ENCODE results near the gene EPHA6. TPM values are rescaled to one million over a fixed set of nuclear protein-coding genes. Genes with fewer than 3 reads are reported as not detected.

Gene EPHA6
- total RNA-seq, 1 experiment from 2014 or later: 1.1 TPM

DNA sequence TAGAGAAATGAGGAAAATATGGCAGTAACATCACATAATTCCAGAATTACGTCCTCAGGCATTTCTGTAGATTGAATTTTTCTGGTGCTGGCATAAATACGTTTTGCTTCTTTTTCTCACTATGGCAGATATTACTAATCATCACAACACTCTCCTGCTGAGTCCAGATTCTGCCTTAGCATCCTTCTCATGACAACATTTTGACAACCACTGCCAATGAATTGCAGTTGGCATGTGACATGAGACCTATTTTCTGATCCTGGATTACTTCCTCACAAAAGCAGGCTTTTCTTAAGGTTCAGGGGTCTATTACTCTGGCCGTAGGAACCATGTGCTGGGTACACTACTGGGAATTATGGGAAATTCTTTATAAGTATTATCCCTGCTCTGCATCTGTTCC is 927.6 kb downstream of the EPHA6 start:
- no peak for DNase-seq
- no peak overlapping the region for H3K4me3 Mint-ChIP-seq (ENCODE audit: low read depth, unreplicated experiment)
- no peaks in the 10 kb centered on the region for H3K36me3 Mint-ChIP-seq (ENCODE audit: insufficient read depth, unreplicated experiment)
- no peaks in the 10 kb centered on the region for H3K9me3 Mint-ChIP-seq (ENCODE audit: low read depth, unreplicated experiment)
- no peak overlapping the region for H3K27ac Mint-ChIP-seq (ENCODE audit: unreplicated experiment)
- CTCF ChIA-PET: no interaction called here
- intact Hi-C loops (cut with micrococcal nuclease; ENCODE audit: unreplicated experiment): no loop called here
- no peaks in the 10 kb centered on the region for H3K4me1 Mint-ChIP-seq (ENCODE audit: low read depth, unreplicated experiment)
- H3K27me3 Mint-ChIP-seq (ENCODE audit: unreplicated experiment): no peaks in the 10 kb centered on the region
- no TSS peak for BruUV-seq (replicated peaks)
- TF ChIP-seq, protein P1, sequence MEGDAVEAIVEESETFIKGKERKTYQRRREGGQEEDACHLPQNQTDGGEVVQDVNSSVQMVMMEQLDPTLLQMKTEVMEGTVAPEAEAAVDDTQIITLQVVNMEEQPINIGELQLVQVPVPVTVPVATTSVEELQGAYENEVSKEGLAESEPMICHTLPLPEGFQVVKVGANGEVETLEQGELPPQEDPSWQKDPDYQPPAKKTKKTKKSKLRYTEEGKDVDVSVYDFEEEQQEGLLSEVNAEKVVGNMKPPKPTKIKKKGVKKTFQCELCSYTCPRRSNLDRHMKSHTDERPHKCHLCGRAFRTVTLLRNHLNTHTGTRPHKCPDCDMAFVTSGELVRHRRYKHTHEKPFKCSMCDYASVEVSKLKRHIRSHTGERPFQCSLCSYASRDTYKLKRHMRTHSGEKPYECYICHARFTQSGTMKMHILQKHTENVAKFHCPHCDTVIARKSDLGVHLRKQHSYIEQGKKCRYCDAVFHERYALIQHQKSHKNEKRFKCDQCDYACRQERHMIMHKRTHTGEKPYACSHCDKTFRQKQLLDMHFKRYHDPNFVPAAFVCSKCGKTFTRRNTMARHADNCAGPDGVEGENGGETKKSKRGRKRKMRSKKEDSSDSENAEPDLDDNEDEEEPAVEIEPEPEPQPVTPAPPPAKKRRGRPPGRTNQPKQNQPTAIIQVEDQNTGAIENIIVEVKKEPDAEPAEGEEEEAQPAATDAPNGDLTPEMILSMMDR (IDR thresholded peaks at IDR 0.05; ENCODE audit: unreplicated experiment): no peak

DNA sequence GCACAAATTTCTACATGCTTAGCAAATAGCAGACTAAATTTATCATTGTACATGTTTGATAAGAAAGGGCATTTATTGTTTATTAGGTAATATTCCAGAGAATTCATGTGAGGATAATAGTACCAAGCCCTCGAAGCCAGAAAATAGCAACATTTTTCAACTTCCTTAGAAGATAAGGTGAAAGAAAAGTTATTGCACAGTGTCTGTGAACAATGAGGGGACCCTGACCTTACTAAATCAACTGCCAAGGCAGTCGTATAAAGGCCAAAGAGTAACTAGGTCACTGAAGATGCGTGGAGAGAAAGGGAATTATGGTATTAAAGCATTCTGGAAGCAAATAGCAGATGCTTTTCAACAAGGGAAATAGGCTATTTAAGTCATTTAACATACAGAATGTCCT is 929.9 kb downstream of the EPHA6 start:
- DNase-seq: no peak
- intact Hi-C loops (cut with micrococcal nuclease; ENCODE audit: unreplicated experiment): no loop called here

GRCh38 chr3:97763586-97764406 is 949.4 kb downstream of the EPHA6 start:
- intact Hi-C loops (cut with micrococcal nuclease; ENCODE audit: unreplicated experiment): no loop called here
- no TSS peak for BruUV-seq (replicated peaks)
- no peak for DNase-seq
- TF ChIP-seq, protein P1 (IDR thresholded peaks at IDR 0.05; ENCODE audit: unreplicated experiment): no peak
- H3K27ac Mint-ChIP-seq (ENCODE audit: unreplicated experiment): peak overlapping the region; percentile 65
- no peaks in the 10 kb centered on the region for H3K9me3 Mint-ChIP-seq (ENCODE audit: low read depth, unreplicated experiment)
- CTCF ChIA-PET: interaction anchor here (0.7 kb wide), 1 partner anchor 804 kb away, joined by 7 read pairs; no protein-coding TSS in a partner anchor
- peaks cover 14% of the 10 kb centered on the region for H3K36me3 Mint-ChIP-seq (ENCODE audit: insufficient read depth, unreplicated experiment)
- peak overlapping the region; percentile 87 for H3K4me3 Mint-ChIP-seq (ENCODE audit: low read depth, unreplicated experiment)
- peaks cover 8% of the 10 kb centered on the region for H3K4me1 Mint-ChIP-seq (ENCODE audit: low read depth, unreplicated experiment)
- no peaks in the 10 kb centered on the region for H3K27me3 Mint-ChIP-seq (ENCODE audit: unreplicated experiment)

More for the DNA sequence above, 929.9 kb downstream of the EPHA6 start:
- no peaks in the 10 kb centered on the region for H3K27me3 Mint-ChIP-seq (ENCODE audit: unreplicated experiment)
- H3K27ac Mint-ChIP-seq (ENCODE audit: unreplicated experiment): no peak overlapping the region
- H3K36me3 Mint-ChIP-seq (ENCODE audit: insufficient read depth, unreplicated experiment): no peaks in the 10 kb centered on the region
- CTCF ChIA-PET: no interaction called here
- TF ChIP-seq, protein P1 (IDR thresholded peaks at IDR 0.05; ENCODE audit: unreplicated experiment): no peak
- no peak overlapping the region for H3K4me3 Mint-ChIP-seq (ENCODE audit: low read depth, unreplicated experiment)
- no peaks in the 10 kb centered on the region for H3K4me1 Mint-ChIP-seq (ENCODE audit: low read depth, unreplicated experiment)
- H3K9me3 Mint-ChIP-seq (ENCODE audit: low read depth, unreplicated experiment): no peaks in the 10 kb centered on the region
- no TSS peak for BruUV-seq (replicated peaks)

- H3K27me3 Mint-ChIP-seq (ENCODE audit: unreplicated experiment): no peaks in the 10 kb centered on the region
- intact Hi-C loops (cut with micrococcal nuclease; ENCODE audit: unreplicated experiment): no loop called here
- TF ChIP-seq, protein P1 (IDR thresholded peaks at IDR 0.05; ENCODE audit: unreplicated experiment): no peak
- CTCF ChIA-PET: interaction anchor here (1.1 to 1.3 kb wide), 2 partner anchors 23 to 45 kb away, joined by 3 to 4 read pairs; no protein-coding TSS in a partner anchor
- H3K36me3 Mint-ChIP-seq (ENCODE audit: insufficient read depth, unreplicated experiment): peaks cover 14% of the 10 kb centered on the region
- DNase-seq: peak; percentile 71
- peaks cover 8% of the 10 kb centered on the region for H3K4me1 Mint-ChIP-seq (ENCODE audit: low read depth, unreplicated experiment)
- no peaks in the 10 kb centered on the region for H3K9me3 Mint-ChIP-seq (ENCODE audit: low read depth, unreplicated experiment)
- BruUV-seq (replicated peaks): no TSS peak
- H3K4me3 Mint-ChIP-seq (ENCODE audit: low read depth, unreplicated experiment): peak within 1 kb of the TSS; percentile 87
- H3K27ac Mint-ChIP-seq (ENCODE audit: unreplicated experiment): peak within 1 kb of the TSS; percentile 65
Measured at GRCh38 chr3:97764407-97765238, 950.2 kb downstream of the EPHA6 start, which contains the start of gene ARL6. TSS of gene ARL6 (plus strand) at chr3:97764758. CDS start at chr3:97768108, 3,350 bp downstream.

Data from Calu3 (cell line).